ENCODE measurements around the gene HTT-AS. TPM values are rescaled to one million over a fixed set of nuclear protein-coding genes. Genes with fewer than 3 reads are reported as not detected.

The HTT-AS gene
- total RNA-seq, 1 donor from 2014 or later: not detected

DNA sequence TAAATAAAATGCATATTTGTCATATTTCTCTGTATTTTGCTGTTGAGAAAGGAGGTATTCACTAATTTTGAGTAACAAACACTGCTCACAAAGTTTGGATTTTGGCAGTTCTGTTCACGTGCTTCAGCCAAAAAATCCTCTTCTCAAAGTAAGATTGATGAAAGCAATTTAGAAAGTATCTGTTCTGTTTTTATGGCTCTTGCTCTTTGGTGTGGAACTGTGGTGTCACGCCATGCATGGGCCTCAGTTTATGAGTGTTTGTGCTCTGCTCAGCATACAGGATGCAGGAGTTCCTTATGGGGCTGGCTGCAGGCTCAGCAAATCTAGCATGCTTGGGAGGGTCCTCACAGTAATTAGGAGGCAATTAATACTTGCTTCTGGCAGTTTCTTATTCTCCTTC is 3.5 kb upstream of the HTT-AS start:
- no peak for TF ChIP-seq CTCF (conservative IDR thresholded peaks at IDR 0.05)
- Mint-ChIP-seq H3K9me3 (no peaks in the 10 kb centered on the region), H3K36me3 (peaks cover 6% of the 10 kb centered on the region), H3K4me1 (ENCODE audit: unreplicated experiment) (peaks cover 26% of the 10 kb centered on the region), H3K4me3 (peak overlapping the region; percentile 66), H3K27me3 (no peaks in the 10 kb centered on the region), H3K27ac (no peak overlapping the region)
- no peak for DNase-seq (ENCODE audit: extremely low spot score, unreplicated experiment)

- TF ChIP-seq CTCF (conservative IDR thresholded peaks at IDR 0.05): no peak
- DNase-seq (ENCODE audit: extremely low spot score, unreplicated experiment): no peak
- H3K9me3 Mint-ChIP-seq: no peaks in the 10 kb centered on the region
- H3K36me3 Mint-ChIP-seq: peaks cover 6% of the 10 kb centered on the region
- H3K27me3 Mint-ChIP-seq: no peaks in the 10 kb centered on the region
- H3K4me1 Mint-ChIP-seq (ENCODE audit: unreplicated experiment): peaks cover 20% of the 10 kb centered on the region
- peak overlapping the region; percentile 98 for H3K27ac Mint-ChIP-seq
- peak overlapping the region; percentile 97 for H3K4me3 Mint-ChIP-seq
Observed at GRCh38 chr4:3075652-3075981, 1.3 kb upstream of the HTT-AS start.

GRCh38 chr4:3074846-3075651 is 711 bp upstream of the HTT-AS start:
- no peak for TF ChIP-seq CTCF (conservative IDR thresholded peaks at IDR 0.05)
- peak overlapping the region; percentile 98 for H3K27ac Mint-ChIP-seq
- no peaks in the 10 kb centered on the region for H3K9me3 Mint-ChIP-seq
- H3K36me3 Mint-ChIP-seq: peaks cover 6% of the 10 kb centered on the region
- peak overlapping the region; percentile 97 for H3K4me3 Mint-ChIP-seq
- peaks cover 20% of the 10 kb centered on the region for H3K4me1 Mint-ChIP-seq (ENCODE audit: unreplicated experiment)
- no peaks in the 10 kb centered on the region for H3K27me3 Mint-ChIP-seq
- peak; percentile 75 for DNase-seq (ENCODE audit: extremely low spot score, unreplicated experiment)

DNA sequence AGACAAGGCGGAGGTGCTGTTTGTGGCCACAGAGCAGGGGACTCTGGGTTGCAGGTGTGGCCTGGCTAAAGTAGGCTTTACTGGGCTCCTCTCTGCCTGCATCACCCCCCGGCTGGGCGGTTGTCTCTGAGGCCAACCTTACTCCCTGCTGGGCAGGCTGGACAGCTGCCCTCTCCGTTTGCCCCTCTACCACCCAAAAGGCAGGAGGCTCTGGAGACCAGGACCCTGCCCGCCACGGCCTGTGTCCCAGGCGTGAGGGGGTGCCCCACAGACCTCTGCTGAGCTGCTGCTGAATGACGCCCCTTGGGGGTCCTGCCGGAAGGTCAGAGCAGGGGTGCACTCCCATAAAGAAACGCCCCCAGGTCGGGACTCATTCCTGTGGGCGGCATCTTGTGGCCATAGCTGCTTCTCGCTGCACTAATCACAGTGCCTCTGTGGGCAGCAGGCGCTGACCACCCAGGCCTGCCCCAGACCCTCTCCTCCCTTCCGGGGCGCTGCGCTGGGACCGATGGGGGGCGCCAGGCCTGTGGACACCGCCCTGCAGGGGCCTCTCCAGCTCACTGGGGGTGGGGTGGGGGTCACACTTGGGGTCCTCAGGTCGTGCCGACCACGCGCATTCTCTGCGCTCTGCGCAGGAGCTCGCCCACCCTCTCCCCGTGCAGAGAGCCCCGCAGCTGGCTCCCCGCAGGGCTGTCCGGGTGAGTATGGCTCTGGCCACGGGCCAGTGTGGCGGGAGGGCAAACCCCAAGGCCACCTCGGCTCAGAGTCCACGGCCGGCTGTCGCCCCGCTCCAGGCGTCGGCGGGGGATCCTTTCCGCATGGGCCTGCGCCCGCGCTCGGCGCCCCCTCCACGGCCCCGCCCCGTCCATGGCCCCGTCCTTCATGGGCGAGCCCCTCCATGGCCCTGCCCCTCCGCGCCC is 920 bp downstream of the HTT-AS start:
- no peaks in the 10 kb centered on the region for H3K9me3 Mint-ChIP-seq
- H3K4me3 Mint-ChIP-seq: no peak overlapping the region
- no peak for TF ChIP-seq CTCF (conservative IDR thresholded peaks at IDR 0.05)
- no peaks in the 10 kb centered on the region for H3K27me3 Mint-ChIP-seq
- no peak for DNase-seq (ENCODE audit: extremely low spot score, unreplicated experiment)
- H3K27ac Mint-ChIP-seq: no peak overlapping the region
- H3K4me1 Mint-ChIP-seq (ENCODE audit: unreplicated experiment): peaks cover 15% of the 10 kb centered on the region
- H3K36me3 Mint-ChIP-seq: no peaks in the 10 kb centered on the region

DNA sequence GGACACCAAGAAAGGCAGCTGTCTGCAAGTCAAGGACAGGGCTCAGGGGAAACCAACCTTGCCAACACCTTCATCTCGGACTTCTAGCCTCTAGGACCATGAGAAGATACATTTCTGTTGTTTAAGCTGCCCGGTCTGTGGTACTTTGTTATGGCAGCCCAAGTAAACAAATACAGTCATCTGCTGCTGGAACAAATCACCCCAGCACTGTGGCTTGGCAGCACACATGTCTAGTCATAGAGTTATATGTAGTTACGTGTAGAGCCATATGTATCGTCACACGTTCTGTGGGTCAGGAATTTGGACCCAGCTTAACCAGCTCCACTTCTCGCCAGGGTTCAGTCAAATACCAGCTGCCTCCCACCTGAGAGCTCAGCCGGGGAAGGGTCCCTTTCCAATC is 2.5 kb downstream of the HTT-AS start:
- no peak for DNase-seq (ENCODE audit: extremely low spot score, unreplicated experiment)
- Mint-ChIP-seq H3K4me3 (peak overlapping the region; percentile 72), H3K9me3 (no peaks in the 10 kb centered on the region), H3K4me1 (ENCODE audit: unreplicated experiment) (peaks cover 10% of the 10 kb centered on the region), H3K36me3 (no peaks in the 10 kb centered on the region), H3K27ac (no peak overlapping the region), H3K27me3 (no peaks in the 10 kb centered on the region)
- no peak for TF ChIP-seq CTCF (conservative IDR thresholded peaks at IDR 0.05)

Data from type B pancreatic cell (in vitro differentiated cells).